H1 (cell line): Measurements from ENCODE around the gene ITPR1. TPM values are rescaled to one million over a fixed set of nuclear protein-coding genes. Genes with fewer than 3 reads are reported as not detected.
A peak's percentile ranks its signal among the peaks of the same experiment; 100 is the strongest.

Source experiments
- CTCF ChIA-PET: fragments of 300-600 bp; sonication (Branson Sonifier 250); formaldehyde crosslinking; loops from one replicate; lab custom pipeline; 2021; ENCODE audit not compliant: partially characterized antibody; lab: Charles Lee
- POLR2A ChIA-PET: fragments of 300-600 bp; sonication (Branson Sonifier 250); formaldehyde crosslinking; loops from one replicate; lab custom pipeline; 2021; ENCODE audit warnings: inconsistent platforms; ENCODE audit not compliant: partially characterized antibody; lab: Charles Lee
- DNase-seq, 2 experiments: peaks; one replicate each; pipeline versions ENCODE4 v3.0.0 to v3.0.0-alpha.2; 2010 to 2022; ENCODE audit warnings: low spot score in 2 of 2, low read depth in 1 of 2, mixed read lengths in 1 of 2
- FAIRE-seq: peaks from 2 replicates; lab custom pipeline; 2011; peaks lifted over from hg19 to GRCh38; lab: Jason Lieb, UNC
- H2AFZ ChIP-seq: 2 replicates; pipeline ENCODE4 v1.8.1; 2012; ENCODE audit warnings: low read length, inconsistent platforms
- H2AK5ac ChIP-seq: 2 replicates; pipeline ENCODE4 v1.6.1; 2013; ENCODE audit warnings: low read depth, low read length
- H2BK120ac ChIP-seq: replicated peaks from 2 replicates; pipeline ENCODE3; 2013; ENCODE audit warnings: low read depth, low read length, inconsistent platforms
- H2BK12ac ChIP-seq: 2 replicates; pipeline ENCODE4 v1.6.1; 2013; ENCODE audit warnings: low read depth, low read length
- H2BK15ac ChIP-seq: 2 replicates; pipeline ENCODE4 v1.6.1; 2013; ENCODE audit warnings: low read length
- H2BK20ac ChIP-seq: 2 replicates; pipeline ENCODE4 v1.6.1; 2013; ENCODE audit warnings: low read length
- H2BK5ac ChIP-seq: 2 replicates; pipeline ENCODE4 v1.6.1; 2013; ENCODE audit warnings: low read depth, low read length
- H3K14ac ChIP-seq: 2 replicates; pipeline ENCODE4 v1.6.1; 2013; ENCODE audit warnings: inconsistent platforms; ENCODE audit not compliant: insufficient read length
- H3K18ac ChIP-seq: 2 replicates; pipeline ENCODE4 v1.6.1; 2013; ENCODE audit warnings: low read length; ENCODE audit errors: extremely low read depth
- H3K23ac ChIP-seq: 2 replicates; pipeline ENCODE4 v1.6.1; 2013; ENCODE audit warnings: inconsistent platforms; ENCODE audit not compliant: insufficient read length
- H3K23me2 ChIP-seq: 2 replicates; pipeline ENCODE4 v1.6.1; 2013; ENCODE audit warnings: low read depth, low read length
- H3K27ac ChIP-seq: 2 replicates; pipeline ENCODE4 v1.6.1; 2011; ENCODE audit warnings: low read depth, low read length, inconsistent platforms
- H3K27me3 ChIP-seq, 4 experiments: replicated peaks in 1 of 4; 1 replicate in 1 of 4; 2 replicates in 3 of 4; pipeline versions ENCODE4 v1.6.1 to v1.8.1; 2011 to 2013; ENCODE audit warnings: low read length in 3 of 4, mild to moderate bottlenecking in 3 of 4, inconsistent platforms in 2 of 4, mixed read lengths in 2 of 4, moderate library complexity in 1 of 4; ENCODE audit not compliant: control insufficient read depth in 3 of 4, insufficient read depth in 3 of 4; ENCODE audit errors: extremely low read depth in 1 of 4
- H3K36me3 ChIP-seq, 4 experiments: 2 replicates each; pipeline versions ENCODE4 v1.6.1 to v1.8.1; 2011 to 2013; ENCODE audit warnings: mild to moderate bottlenecking in 4 of 4, low read length in 3 of 4, moderate library complexity in 2 of 4, control low read depth in 1 of 4, inconsistent platforms in 1 of 4; ENCODE audit not compliant: insufficient read depth in 4 of 4, control insufficient read depth in 2 of 4
- H3K4ac ChIP-seq: replicated peaks from 2 replicates; pipeline ENCODE3; 2013; ENCODE audit warnings: low read length, low read depth, mixed read lengths, inconsistent platforms; ENCODE audit not compliant: insufficient read length
- H3K4me1 ChIP-seq, 4 experiments: replicated peaks in 1 of 4; 1 replicate in 1 of 4; 2 replicates in 3 of 4; pipeline versions ENCODE4 v1.6.1 to v1.8.1; 2011 to 2013; ENCODE audit warnings: low read length in 3 of 4, inconsistent platforms in 2 of 4, mixed read lengths in 1 of 4; ENCODE audit not compliant: insufficient read depth in 4 of 4, control insufficient read depth in 3 of 4
- H3K4me2 ChIP-seq, 2 experiments: 2 replicates each; pipeline versions ENCODE4 v1.6.1 to v1.8.1; 2011 to 2013; ENCODE audit warnings: low read depth in 2 of 2, low read length in 2 of 2, control low read depth in 1 of 2, inconsistent platforms in 1 of 2, mild to moderate bottlenecking in 1 of 2; ENCODE audit not compliant: insufficient read depth in 1 of 2
- H3K4me3 ChIP-seq, 4 experiments: fragments of 200-600, 300-600 bp in 1 of 4; sonication (generic), shearing (Covaris generic), sonication (Bioruptor Twin) in 1 of 4; 2 replicates each; pipeline versions ENCODE4 v1.5.1 to v1.8.1; 2011 to 2016; ENCODE audit warnings: low read length in 4 of 4, low read depth in 3 of 4, control low read depth in 2 of 4, inconsistent platforms in 2 of 4, mild to moderate bottlenecking in 2 of 4, mixed read lengths in 1 of 4, moderate library complexity in 1 of 4; ENCODE audit not compliant: insufficient read depth in 2 of 4; ENCODE audit errors: extremely low read depth in 1 of 4
- H3K56ac ChIP-seq: replicated peaks from 2 replicates; pipeline ENCODE3; 2013; ENCODE audit warnings: low read depth, mild to moderate bottlenecking, mixed read lengths, low read length, inconsistent platforms; ENCODE audit not compliant: insufficient read length
- H3K79me1 ChIP-seq: 2 replicates; pipeline ENCODE4 v1.6.1; 2013; ENCODE audit warnings: low read depth, low read length, control low read depth
- H3K79me2 ChIP-seq, 2 experiments: 2 replicates each; pipeline versions ENCODE4 v1.6.1 to v1.8.1; 2012 to 2013; ENCODE audit warnings: low read length in 2 of 2, mild to moderate bottlenecking in 2 of 2, inconsistent platforms in 1 of 2; ENCODE audit not compliant: insufficient read depth in 2 of 2, control insufficient read depth in 1 of 2
- H3K9ac ChIP-seq, 4 experiments: replicated peaks in 1 of 4; 1 replicate in 1 of 4; 2 replicates in 3 of 4; pipeline versions ENCODE4 v1.6.1 to v1.8.1; 2011 to 2013; ENCODE audit warnings: low read depth in 3 of 4, low read length in 3 of 4, control low read depth in 2 of 4, mild to moderate bottlenecking in 2 of 4, moderate library complexity in 2 of 4, inconsistent platforms in 1 of 4; ENCODE audit errors: extremely low read depth in 1 of 4
- H3K9me3 ChIP-seq, 2 experiments: 2 replicates each; pipeline versions ENCODE4 v1.6.1 to v1.8.1; 2012 to 2013; ENCODE audit warnings: mild to moderate bottlenecking in 2 of 2, moderate library complexity in 2 of 2, control low read depth in 1 of 2, inconsistent platforms in 1 of 2, low read depth in 1 of 2, low read length in 1 of 2, mixed read lengths in 1 of 2; ENCODE audit not compliant: insufficient read depth in 2 of 2
- H4K20me1 ChIP-seq, 2 experiments: replicated peaks in 1 of 2; 2 replicates each; pipeline versions ENCODE3 to v1.8.1; 2011 to 2013; ENCODE audit warnings: inconsistent platforms in 2 of 2, low read length in 2 of 2, mild to moderate bottlenecking in 1 of 2; ENCODE audit not compliant: insufficient read depth in 2 of 2, control insufficient read depth in 1 of 2
- H4K5ac ChIP-seq: 2 replicates; pipeline ENCODE4 v1.6.1; 2013; ENCODE audit warnings: low read length, low read depth, mixed read lengths, inconsistent platforms; ENCODE audit not compliant: insufficient read length
- H4K8ac ChIP-seq: 2 replicates; pipeline ENCODE4 v1.8.0; 2013; ENCODE audit warnings: mild to moderate bottlenecking, moderate library complexity, low read length, inconsistent platforms; ENCODE audit not compliant: insufficient read depth; ENCODE audit errors: extremely low read depth
- H4K91ac ChIP-seq: replicated peaks from 2 replicates; pipeline ENCODE3; 2013; ENCODE audit warnings: low read length, mixed read lengths, inconsistent platforms; ENCODE audit not compliant: insufficient read length
- TAF7 ChIP-seq: optimal IDR thresholded peaks from 2 replicates; pipeline ENCODE3; 2011; ENCODE audit warnings: low read depth, mild to moderate bottlenecking, inconsistent platforms, low read length, moderate library complexity, borderline replicate concordance
- TEAD4 ChIP-seq: IDR thresholded peaks from 2 replicates; pipeline ENCODE4 v1.6.1; 2012; ENCODE audit warnings: low read depth, low read length, inconsistent platforms, mixed read lengths
- WGBS, 2 experiments: shearing (Covaris generic) in 1 of 2; methylation state at CpG; one replicate each; pipeline versions ENCODE4 v1.1.6 to v1.1.7; 2013 to 2015; ENCODE audit warnings: low lambda C conversion rate in 2 of 2, mixed read lengths in 2 of 2, inconsistent platforms in 1 of 2, low coverage in 1 of 2, missing lambda C conversion rate in 1 of 2; ENCODE audit not compliant: insufficient replicate concordance in 2 of 2, insufficient coverage in 1 of 2, insufficient read length in 1 of 2; ENCODE audit errors: extremely low coverage in 1 of 2, missing lambda C conversion rate in 1 of 2; 5-methylcytosine and 5-hydroxymethylcytosine counted together
- polyA plus RNA-seq, 7 experiments: library from polyadenylated mRNA; depleted of rRNA in 3 of 7; stranded (reverse) in 5 of 7; unstranded in 2 of 7; fragments of >200 nt in 5 of 7; fragments of 200-250 nt in 2 of 7; gene quantifications; 1 replicate in 5 of 7; 2 replicates in 1 of 7; 4 replicates in 1 of 7; pipeline versions ENCODE4 v1.2.1 to v1.2.3, GENCODE V29; 2011 to 2013; ENCODE audit warnings: missing spikeins in 2 of 7, mixed read lengths in 2 of 7
- total RNA-seq: library from RNA; stranded (reverse); fragmentation: NEBNext Ultra II Directional; extraction: Animal tissue kit (Norgen Biotek cat#: 25700); gene quantifications from 2 replicates; pipeline ENCODE4 v1.2.1, GENCODE V29; 2021

ITPR1 gene
- total and polyA plus RNA-seq, 2 of the 8 experiments (the other 6 are each of a cell fraction or from before 2014, with no cell fraction given): 2.5 to 16.3 TPM

- 80% methylated on average over 1 of the region's 1 CpG; no CpG with 5 or more reads in 1 of the 2 experiments for WGBS, 2 experiments
- peak; percentile 24 for FAIRE-seq
Observed at GRCh38 chr3:4514916-4515315, 21.8 kb downstream of the ITPR1 start.

More at GRCh38 chr3:4514916-4515315, 21.8 kb downstream of the ITPR1 start:
- H3K23me2 ChIP-seq: no peaks in the 10 kb centered on the region
- no peak overlapping the region for H2BK12ac ChIP-seq
- no peak overlapping the region for H2AFZ ChIP-seq
- no peak overlapping the region for H3K27ac ChIP-seq
- no peak overlapping the region for H3K18ac ChIP-seq
- TF ChIP-seq TAF7 (no peak), TEAD4 (0 out of 2 replicates have a peak, but pooled peaks have one; percentile 27)
- no peaks in the 10 kb centered on the region for H3K9me3 ChIP-seq
- H2BK120ac ChIP-seq: no peak overlapping the region
- H3K56ac ChIP-seq: no peak overlapping the region
- peaks cover 5 to 17% (median 11%) of the 10 kb centered on the region in 4 experiments; a peak in 5 of 7 replicates for H3K4me1 ChIP-seq
- H4K8ac ChIP-seq: no peak overlapping the region
- no peak overlapping the region for H2BK5ac ChIP-seq
- H3K4me3 ChIP-seq: no peak overlapping the region
- no peak overlapping the region for H4K5ac ChIP-seq
- peak overlapping the region in 1 of 2 experiments; percentile 1; a peak in 1 of 4 replicates for H3K4me2 ChIP-seq
- no peaks in the 10 kb centered on the region for H3K79me2 ChIP-seq
- no peaks in the 10 kb centered on the region for H4K20me1 ChIP-seq
- no peak for DNase-seq
- no peaks in the 10 kb centered on the region for H3K36me3 ChIP-seq
- ChIA-PET CTCF (interaction anchor here (1.3 to 1.5 kb wide), 2 partner anchors 119 to 164 kb away, joined by 4 to 5 read pairs; no protein-coding TSS in a partner anchor), POLR2A (interaction anchor here (2.4 kb wide), 1 partner anchor 22 kb away, joined by 15 read pairs; the partner anchor contains the start of gene ITPR1)
- H3K4ac ChIP-seq: no peak overlapping the region
- H3K27me3 ChIP-seq: no peaks in the 10 kb centered on the region; a peak in 2 of 7 replicates
- H3K23ac ChIP-seq: no peak overlapping the region
- H2BK15ac ChIP-seq: no peak overlapping the region
- H3K14ac ChIP-seq: no peak overlapping the region
- no peak overlapping the region for H4K91ac ChIP-seq
- H3K9ac ChIP-seq: no peak overlapping the region
- no peaks in the 10 kb centered on the region for H3K79me1 ChIP-seq
- no peak overlapping the region for H2BK20ac ChIP-seq
- no peak overlapping the region for H2AK5ac ChIP-seq
